Heart left ventricle (tissue), 13 donors: ENCODE data around the gene SFTPA2.

ENCODE experiments used
- POLR2A ChIP-seq, 2 donors: fragments of 450-650 bp; IDR thresholded peaks; one replicate each; pipeline ENCODE4 v1.6.1; 2017; ENCODE audit warnings: antibody characterized with exemption in 2 of 2, mild to moderate bottlenecking in 2 of 2, moderate library complexity in 2 of 2
- TF ChIP-seq, protein P1 (sequence below), 12 donors: fragments of 200-600 bp; sonication (generic) in 4 of 12; IDR thresholded peaks; one replicate each; pipeline versions ENCODE4 v1.5.0 to v1.8.0; 2018 to 2022; ENCODE audit warnings: antibody characterized with exemption in 12 of 12, mild to moderate bottlenecking in 5 of 12
- donor health status: ischemic (EF 13 %, LVEDD 7.1; RV severe dilation, severe dysfunction).
- donor health status: DM: no; HTN: yes; CAD: no.
- donor health status: DM: no; HTN: no; CAD: no.
- donor health status: ischemic (EF 25% LVEDD 6.9; RV normal size, moderate dysfunction).
- donor health status: ischemic (EF 25% LVEDD 5.7; RV mildly dilated, moderate dysfunction).
- donor health status: ischemic (EF 35%, LVEDD 5.7; RV mildly dilated, moderate dysfunction).
- donor health status: nonischemic (EF 11% LVEDD 7.7; RV severe dilation, severe dysfunction).
- donor health status: DM: yes; HTN: yes; CAD: no.
- donor health status: PGD.
- donor health status: ischemic (EF 29% LVEDD 5.4; RV normal size, mild dysfunction).
- donor health status: nonischemic (EF 23%, LVEDD 6.1; RV moderate dilation, normal function).

DNA sequence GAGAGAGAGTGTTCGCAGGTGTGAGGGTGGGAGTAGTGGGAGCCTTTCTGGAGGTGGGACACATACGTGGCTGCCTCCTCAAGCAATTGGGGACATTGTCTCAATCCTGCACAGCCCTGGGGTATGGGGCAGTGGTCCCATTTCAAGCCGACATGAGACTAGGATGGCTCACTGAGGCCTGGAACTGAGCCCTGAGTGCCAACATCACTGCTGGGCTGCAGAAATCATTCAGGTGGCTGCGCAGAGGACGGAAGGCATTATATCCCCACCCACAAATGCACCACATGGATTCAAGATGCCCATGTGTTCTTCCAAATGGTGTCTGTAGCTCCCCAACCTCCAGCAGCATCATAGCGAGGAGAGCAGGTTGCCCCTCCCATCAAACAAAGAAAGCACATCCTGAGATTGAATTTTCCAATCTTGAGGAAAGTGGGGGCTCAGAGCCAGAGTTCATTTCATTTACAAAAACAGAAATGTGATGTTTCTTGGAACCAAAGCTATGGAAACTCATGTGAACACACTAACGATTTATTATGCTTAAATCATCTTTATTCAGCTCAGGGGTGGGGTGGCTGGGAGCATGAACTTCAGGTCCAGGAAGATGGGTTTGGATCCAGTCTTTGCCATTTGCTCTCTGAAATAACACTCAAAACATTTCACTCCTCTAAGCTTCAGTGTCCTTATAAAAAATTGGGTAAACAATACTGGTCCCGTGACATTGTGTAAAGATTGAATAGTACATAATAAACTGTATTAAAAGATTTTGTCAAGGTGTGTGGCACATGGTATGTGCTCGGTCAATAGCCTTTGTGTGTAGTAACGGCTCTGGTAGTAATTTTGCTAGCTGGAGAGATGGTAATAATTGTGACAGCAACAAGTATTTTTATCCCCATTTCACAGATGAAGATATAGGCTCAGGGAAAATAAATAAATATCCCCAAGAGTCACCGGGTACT is 4.6 kb downstream of the SFTPA2 start:
- TF ChIP-seq, protein P1, sequence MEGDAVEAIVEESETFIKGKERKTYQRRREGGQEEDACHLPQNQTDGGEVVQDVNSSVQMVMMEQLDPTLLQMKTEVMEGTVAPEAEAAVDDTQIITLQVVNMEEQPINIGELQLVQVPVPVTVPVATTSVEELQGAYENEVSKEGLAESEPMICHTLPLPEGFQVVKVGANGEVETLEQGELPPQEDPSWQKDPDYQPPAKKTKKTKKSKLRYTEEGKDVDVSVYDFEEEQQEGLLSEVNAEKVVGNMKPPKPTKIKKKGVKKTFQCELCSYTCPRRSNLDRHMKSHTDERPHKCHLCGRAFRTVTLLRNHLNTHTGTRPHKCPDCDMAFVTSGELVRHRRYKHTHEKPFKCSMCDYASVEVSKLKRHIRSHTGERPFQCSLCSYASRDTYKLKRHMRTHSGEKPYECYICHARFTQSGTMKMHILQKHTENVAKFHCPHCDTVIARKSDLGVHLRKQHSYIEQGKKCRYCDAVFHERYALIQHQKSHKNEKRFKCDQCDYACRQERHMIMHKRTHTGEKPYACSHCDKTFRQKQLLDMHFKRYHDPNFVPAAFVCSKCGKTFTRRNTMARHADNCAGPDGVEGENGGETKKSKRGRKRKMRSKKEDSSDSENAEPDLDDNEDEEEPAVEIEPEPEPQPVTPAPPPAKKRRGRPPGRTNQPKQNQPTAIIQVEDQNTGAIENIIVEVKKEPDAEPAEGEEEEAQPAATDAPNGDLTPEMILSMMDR (IDR thresholded peaks at IDR 0.05), result no peak
- no peak for TF ChIP-seq POLR2A (IDR thresholded peaks at IDR 0.05)
